Kidney (tissue), 14 donors: Measurements from ENCODE around the gene GPATCH8. TPM values are rescaled to one million over a fixed set of nuclear protein-coding genes. Genes with fewer than 3 reads are reported as not detected.
A peak's percentile ranks its signal among the peaks of the same experiment; 100 is the strongest.

Experiments
- DNase-seq, 5 donors: peaks; one replicate each; pipeline ENCODE4 v3.0.0-alpha.2; 2013 to 2020
- FAIRE-seq: peaks from 2 replicates; lab custom pipeline; 2012; peaks lifted over from hg19 to GRCh38; lab: Jason Lieb, UNC
- H3K27ac ChIP-seq, 2 donors: one replicate each; pipeline ENCODE4 v1.7.0; 2013; ENCODE audit warnings: low read depth in 2 of 2, low read length in 2 of 2, inconsistent platforms in 1 of 2
- H3K27me3 ChIP-seq: one replicate; pipeline ENCODE4 v1.7.1; 2013; ENCODE audit warnings: low read length, inconsistent platforms; ENCODE audit not compliant: control insufficient read depth, insufficient read depth
- H3K36me3 ChIP-seq, 3 donors: one replicate each; pipeline versions ENCODE4 v1.7.0 to v1.7.1; 2013; ENCODE audit warnings: low read length in 3 of 3, control low read depth in 1 of 3, inconsistent platforms in 1 of 3; ENCODE audit not compliant: insufficient read depth in 3 of 3, control insufficient read depth in 2 of 3
- H3K4me1 ChIP-seq, 3 donors: one replicate each; pipeline versions ENCODE4 v1.7.0 to v1.7.1; 2013; ENCODE audit warnings: low read length in 3 of 3, inconsistent platforms in 1 of 3, low read depth in 1 of 3; ENCODE audit not compliant: control insufficient read depth in 2 of 3, insufficient read depth in 2 of 3
- H3K4me3 ChIP-seq, 3 donors: one replicate each; pipeline versions ENCODE4 v1.7.0 to v1.8.1; 2013; ENCODE audit warnings: low read length in 3 of 3, control low read depth in 1 of 3, inconsistent platforms in 1 of 3
- H3K9ac ChIP-seq, 3 donors: one replicate each; pipeline versions ENCODE4 v1.7.0 to v1.7.1; 2013; ENCODE audit warnings: low read length in 3 of 3, control low read depth in 1 of 3, inconsistent platforms in 1 of 3
- H3K9me3 ChIP-seq, 3 donors: one replicate each; pipeline versions ENCODE4 v1.7.0 to v1.7.1; 2013; ENCODE audit warnings: low read length in 3 of 3, control low read depth in 1 of 3, inconsistent platforms in 1 of 3; ENCODE audit not compliant: control insufficient read depth in 2 of 3, insufficient read depth in 1 of 3
- CTCF ChIP-seq: IDR thresholded peaks from 3 replicates; pipeline ENCODE4 v1.5.1; 2012; ENCODE audit warnings: mild to moderate bottlenecking, moderate library complexity, borderline replicate concordance; ENCODE audit not compliant: insufficient read depth; ENCODE audit errors: extremely low read depth
- intact Hi-C: fragments of 100-400 bp; cut with DNase I; formaldehyde crosslinking; loops from one replicate; pipeline ENCODE4 v1.11.1; 2022
- polyA plus RNA-seq: library from polyadenylated mRNA; stranded (reverse); fragments of 350-450 nt; fragmentation: Illumina TruSeq; extraction: RNeasy Lipid Tissue Mini Kit (QIAGEN cat#74804); gene quantifications from one replicate; pipeline ENCODE4 v1.2.3, GENCODE V29; 2014; ENCODE audit warnings: low read depth, low replicate concordance; ENCODE audit not compliant: insufficient read depth
- total RNA-seq: library from RNA; stranded (reverse); fragmentation: NEBNext Ultra II Directional; extraction: Animal tissue kit (Norgen Biotek cat#: 25700); gene quantifications from one replicate; pipeline ENCODE4 v1.2.1, GENCODE V29; 2021
- donor health status: control.
- donor health status: control.
- donor health status: control.
- donor health status: control.
- donor health status: control.
- donor health status: DM: yes; HTN: yes; CAD: no.
- donor health status: Normal renal cell carcinoma (clear cell type).

GPATCH8 gene
- total and polyA plus RNA-seq, 2 donors from 2014 or later = 3.5 to 47.0 TPM

DNA sequence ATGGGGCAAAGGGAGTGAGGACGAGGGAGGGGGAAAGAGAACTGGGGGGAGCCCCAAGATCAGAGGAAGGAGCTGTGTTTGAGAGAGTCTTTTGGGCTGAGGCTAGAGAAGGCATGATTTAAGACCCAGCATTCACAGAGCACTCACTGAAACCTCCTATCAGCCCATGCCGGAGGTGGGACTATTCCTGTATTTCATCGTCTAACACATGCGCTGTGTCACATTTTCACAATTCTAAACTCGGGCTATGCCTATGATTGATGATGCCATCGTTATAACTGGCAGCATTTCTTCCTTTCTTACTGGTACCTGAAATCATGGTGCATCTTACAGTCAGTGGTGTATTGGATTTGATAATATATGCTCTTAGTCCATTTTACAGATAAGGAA lies 143.1 kb downstream of the GPATCH8 start:
- intact Hi-C loops = no loop called here
- no peaks in the 10 kb centered on the region for H3K9me3 ChIP-seq
- H3K36me3 ChIP-seq = no peaks in the 10 kb centered on the region
- no peak overlapping the region for H3K4me3 ChIP-seq
- peaks cover 5 to 9% (median 5%) of the 10 kb centered on the region in 3 donors for H3K4me1 ChIP-seq
- no peak for DNase-seq
- no peaks in the 10 kb centered on the region for H3K27me3 ChIP-seq
- H3K27ac ChIP-seq = no peak overlapping the region
- TF ChIP-seq CTCF = no peak
- H3K9ac ChIP-seq = peak overlapping the region in 1 of 3 donors; percentile 15
- no peak for FAIRE-seq

GRCh38 chr17:44359458-44360143 lies 143.6 kb downstream of the GPATCH8 start:
- Histone ChIP-seq H3K36me3 (no peaks in the 10 kb centered on the region), H3K4me1 (peaks cover 5 to 9% (median 5%) of the 10 kb centered on the region in 3 donors), H3K27me3 (no peaks in the 10 kb centered on the region), H3K9ac (no peak overlapping the region), H3K27ac (no peak overlapping the region), H3K9me3 (no peaks in the 10 kb centered on the region), H3K4me3 (no peak overlapping the region)
- DNase-seq = peak in 1 of 5 donors; percentile 57
- intact Hi-C loops = no loop called here
- no peak for TF ChIP-seq CTCF
- no peak for FAIRE-seq

DNA sequence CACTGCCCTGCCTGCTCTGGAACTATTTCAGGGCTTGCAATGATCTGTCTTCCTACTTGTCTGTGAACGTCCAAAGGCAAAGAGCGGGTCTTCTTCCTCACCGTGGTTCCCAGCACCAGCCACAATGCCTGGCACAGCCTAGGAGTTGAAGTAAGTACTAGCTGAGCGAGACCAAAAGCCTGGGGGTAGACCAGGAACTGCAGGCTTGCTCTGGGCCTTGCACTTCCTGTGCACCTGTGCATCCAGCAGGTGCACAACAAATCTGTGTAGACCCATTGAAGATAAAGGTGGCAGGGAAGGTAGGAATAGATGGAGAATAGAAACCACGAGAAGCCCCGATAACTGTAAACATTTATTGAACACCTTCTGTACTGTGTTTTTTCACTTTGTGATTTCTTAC lies 144.2 kb downstream of the GPATCH8 start:
- H3K27ac ChIP-seq = no peak overlapping the region
- H3K4me1 ChIP-seq = peaks cover 5 to 9% (median 5%) of the 10 kb centered on the region in 3 donors
- H3K27me3 ChIP-seq = no peaks in the 10 kb centered on the region
- H3K9ac ChIP-seq = no peak overlapping the region
- H3K36me3 ChIP-seq = no peaks in the 10 kb centered on the region
- TF ChIP-seq CTCF = no peak
- intact Hi-C loops = no loop called here
- no peak for DNase-seq
- no peak overlapping the region for H3K4me3 ChIP-seq
- FAIRE-seq = no peak
- no peaks in the 10 kb centered on the region for H3K9me3 ChIP-seq
